Right hindlimb (tissue), 1 donor: ENCODE results near the gene ABCC10.

Experiments
- DNase-seq: peaks from one replicate; pipeline ENCODE4 v3.0.0-alpha.2; 2018

Gene ABCC10

DNA sequence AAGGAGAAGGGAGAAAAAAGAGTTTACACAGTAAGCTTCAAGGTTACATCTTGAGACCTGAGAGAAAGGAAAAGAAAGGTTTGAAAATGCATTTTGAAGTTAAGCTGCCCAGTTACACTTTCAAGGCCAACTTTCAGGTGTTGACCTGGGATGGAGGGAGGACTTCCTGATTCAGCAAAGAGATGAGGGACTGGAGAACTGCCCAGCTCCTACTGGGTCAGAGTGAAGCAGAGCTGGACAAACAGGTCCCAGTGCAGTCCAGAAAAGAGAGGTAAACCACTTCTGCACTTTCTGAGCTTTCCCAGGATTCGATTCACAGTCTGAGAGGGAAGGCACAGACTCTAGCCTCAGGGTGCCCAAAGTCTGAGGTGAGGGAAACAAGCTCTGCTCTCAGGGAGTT lies 44.1 kb downstream of the ABCC10 start:
- DNase-seq = no peak

DNA sequence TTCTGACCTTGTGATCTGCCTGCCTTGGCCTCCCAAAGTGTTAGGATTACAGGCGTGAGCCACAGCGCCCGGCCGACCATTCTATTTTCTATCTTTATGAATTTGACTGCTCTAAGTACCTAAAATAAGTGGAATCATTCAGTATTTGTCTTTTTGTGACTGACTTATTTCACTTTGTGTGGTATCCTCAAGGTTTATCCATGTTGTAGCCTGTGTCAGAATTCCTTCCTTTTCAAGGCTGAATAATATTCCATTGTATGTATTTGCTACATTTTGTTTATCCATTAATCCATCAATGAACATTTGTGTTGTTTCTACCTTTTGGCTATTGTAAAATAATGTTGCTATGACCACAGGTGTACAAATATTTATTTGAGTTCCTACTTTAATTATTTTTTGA lies 45.2 kb downstream of the ABCC10 start:
- DNase-seq = no peak

DNA sequence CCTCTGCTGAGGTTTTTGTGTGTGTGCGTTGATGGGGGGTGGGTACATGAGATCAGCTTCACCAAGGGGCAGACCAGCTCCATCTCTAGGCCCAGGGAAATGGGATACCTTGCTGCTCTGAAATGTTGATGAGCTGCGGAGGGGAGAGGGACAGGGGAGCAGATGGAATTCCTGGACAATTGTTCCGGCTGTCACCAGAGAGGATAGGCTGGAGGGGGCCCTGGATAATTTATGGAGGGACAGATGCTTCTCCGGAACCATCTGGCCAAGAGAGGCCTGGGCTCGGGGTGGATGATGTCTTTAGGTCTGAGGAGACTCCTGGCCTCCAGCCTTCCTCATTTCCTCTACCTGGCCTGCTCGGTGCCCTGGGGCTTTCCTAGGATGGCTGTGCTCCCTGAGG lies 48.2 kb downstream of the ABCC10 start:
- DNase-seq = no peak

DNA sequence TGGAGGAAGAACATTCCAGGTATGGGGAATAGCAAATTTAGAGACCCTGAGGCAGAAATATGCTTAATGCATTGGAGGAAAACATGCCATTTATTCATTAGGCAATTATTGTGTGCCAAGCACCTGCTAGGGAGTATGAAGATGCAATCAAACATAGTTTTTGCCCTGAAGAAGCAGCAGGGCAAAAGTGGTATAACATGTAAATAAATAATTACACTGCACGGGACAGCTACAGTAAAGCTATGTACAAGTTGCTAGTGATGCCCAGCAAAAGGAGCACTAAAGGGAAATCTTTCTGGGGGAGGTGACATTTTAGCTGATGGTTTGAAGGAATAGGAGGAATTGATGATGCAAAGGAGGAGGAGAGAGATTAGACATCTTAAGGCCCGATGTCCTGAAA lies 49.4 kb downstream of the ABCC10 start:
- no peak for DNase-seq

DNA sequence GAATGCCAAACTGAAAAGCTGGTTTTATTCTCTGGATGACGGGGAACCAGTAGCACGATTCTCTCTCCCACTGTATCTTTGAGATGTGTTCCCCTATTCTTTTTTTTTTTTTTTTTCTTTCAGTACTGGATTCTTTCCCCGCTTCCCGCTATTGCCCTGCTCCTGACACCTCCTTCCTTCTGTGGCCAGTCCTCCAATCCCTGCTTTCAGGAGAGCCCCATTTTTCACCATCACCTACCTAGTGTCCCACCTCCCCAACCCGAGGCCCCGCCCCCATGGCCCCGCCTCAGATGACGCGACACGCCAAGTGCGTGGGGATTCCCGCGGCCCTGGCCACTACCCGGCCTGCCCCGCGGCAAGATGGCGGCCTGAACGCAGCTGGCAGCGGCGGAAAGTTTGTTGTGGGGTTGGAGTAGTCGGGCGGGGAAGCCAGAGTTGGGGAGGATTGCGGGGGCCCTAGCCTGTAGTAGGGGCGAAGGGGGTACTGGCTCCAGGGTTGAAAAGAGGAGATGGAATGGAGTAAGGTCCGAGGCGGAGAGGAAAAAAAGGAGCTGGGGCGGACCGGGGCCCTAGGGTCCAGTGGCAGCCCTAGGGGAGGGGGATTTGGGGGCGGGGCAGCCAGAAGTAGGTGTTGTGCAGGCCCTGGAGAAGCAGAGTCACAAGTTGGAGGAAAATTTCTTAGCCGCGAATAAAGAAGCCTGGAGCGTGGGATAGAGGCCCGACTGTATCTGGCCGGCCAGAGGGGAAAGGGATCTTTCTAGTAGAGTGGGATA lies 50.1 kb downstream of the ABCC10 start, which contains the start of gene TJAP1:
Gene TJAP1, plus strand, starts transcription at position 336 of the 773 bp plus-strand sequence. CDS start 21,432 bp downstream, outside the sequence.
- peak; percentile 97 for DNase-seq

- no peak for DNase-seq
Observed at GRCh38 chr6:43478008-43478372, 50.6 kb downstream of the ABCC10 start.

DNA sequence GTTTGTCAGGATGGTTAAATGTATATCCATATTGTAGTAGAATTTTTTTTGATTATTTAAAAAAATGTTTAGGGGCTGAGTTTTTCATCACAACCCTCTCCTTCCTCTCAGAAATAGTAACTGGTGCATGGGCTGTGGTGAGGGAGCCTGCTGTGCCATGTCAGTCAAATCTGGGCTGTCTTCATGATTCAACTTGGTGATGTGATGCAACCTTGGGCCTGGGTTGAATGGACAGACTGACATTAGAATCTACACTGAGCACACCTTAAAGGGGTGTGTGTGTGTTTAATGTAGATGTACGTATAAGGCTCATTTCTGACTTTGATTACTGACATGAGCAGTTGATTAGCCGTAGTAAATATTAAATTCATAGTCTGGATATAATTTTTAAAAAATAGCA lies 53.7 kb downstream of the ABCC10 start:
- DNase-seq = no peak

- DNase-seq = no peak
Observed at GRCh38 chr6:43481591-43482236, 54.4 kb downstream of the ABCC10 start.

DNA sequence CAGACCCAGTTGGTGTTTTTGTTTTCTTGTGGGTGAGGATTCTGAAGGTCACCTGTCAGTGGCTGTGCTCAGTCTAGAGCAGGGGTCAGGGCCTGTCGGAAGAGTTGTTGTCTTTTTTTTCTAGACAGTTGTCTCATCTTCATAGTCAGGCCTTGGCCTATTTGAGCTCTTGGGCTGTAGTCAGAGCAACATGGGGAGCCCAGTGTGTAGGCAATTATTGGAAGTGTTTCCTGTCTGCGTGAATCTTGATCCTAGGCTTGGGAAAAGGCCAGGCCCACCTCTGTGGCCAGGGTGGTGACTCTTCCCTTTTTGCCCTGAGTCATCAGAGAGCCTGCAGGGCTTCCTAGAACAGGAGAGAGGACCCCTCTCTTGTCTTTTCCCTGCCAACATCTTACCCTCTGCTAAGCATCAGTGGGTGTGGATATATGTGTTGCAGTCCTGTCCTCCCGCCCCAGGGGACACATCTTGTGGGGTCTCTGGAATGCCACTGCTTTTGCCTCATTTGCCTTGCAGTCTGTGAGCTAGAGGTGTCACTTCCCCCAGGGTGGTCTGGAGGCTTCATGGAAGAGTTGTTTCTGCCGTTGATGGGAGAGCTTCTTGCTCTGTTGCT lies 61.4 kb downstream of the ABCC10 start:
- DNase-seq = no peak

DNA sequence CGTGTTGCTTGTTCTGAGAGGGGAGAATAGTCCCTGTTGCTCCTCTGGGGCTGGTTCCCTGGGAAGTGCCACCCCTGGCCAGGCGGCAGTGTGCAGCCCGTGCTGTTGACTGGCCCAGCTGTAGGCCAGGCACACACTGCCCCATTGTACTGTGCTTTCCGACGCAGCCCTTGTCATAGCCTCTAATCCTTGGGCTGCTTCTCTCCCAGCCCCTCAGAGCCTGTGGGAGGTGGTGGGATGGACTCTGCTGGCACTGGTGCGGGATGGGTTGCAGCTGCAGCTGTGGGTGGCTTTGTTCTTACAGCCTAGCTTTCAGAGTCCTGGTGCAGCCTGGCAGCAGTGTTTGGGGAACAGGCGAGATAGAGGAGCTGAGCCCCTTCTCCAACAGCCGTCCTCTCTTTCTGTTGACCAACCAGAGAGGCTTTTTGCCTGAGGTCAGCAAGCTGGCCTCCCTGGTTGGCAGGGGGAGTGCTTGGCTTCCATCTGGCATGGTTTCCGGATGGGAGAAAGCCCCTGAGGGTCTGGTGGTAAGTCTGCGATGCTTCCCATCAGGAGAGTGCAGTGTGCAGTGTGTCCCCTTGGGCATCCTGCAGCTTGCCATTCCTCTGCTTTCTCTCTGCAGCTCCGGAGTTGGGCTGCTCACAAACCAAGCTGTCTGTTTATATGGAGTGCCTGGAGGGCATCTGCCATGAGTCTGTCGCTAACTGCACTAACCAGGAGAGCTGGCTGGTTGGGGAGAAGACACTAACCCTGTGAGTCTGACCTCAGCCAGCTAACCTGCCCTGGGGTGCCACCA lies 62.1 kb downstream of the ABCC10 start:
- peak; percentile 79 for DNase-seq

- DNase-seq = no peak
Observed at GRCh38 chr6:43490523-43490939, 63.2 kb downstream of the ABCC10 start.

- peak; percentile 84 for DNase-seq
Observed at GRCh38 chr6:43491750-43492661, 64.7 kb downstream of the ABCC10 start.

DNA sequence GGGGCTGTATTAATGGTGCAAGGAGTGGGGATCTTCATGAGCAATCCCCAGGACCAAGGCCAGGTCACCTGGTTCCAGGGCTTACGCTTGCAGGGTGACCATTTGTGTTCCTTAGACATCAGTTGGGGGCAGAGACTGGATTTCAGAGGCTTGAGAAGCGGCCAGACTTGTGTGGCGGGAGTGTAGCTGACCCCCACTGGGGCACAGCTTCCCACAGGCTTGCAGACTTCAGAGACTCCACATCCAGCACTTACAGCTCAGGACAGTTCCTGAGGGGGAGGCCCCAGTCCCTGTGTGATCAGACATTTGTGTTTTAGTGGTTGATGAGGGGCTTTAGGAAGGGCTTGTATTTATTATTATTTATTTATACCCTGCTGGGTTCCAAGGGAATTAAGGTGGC lies 65.3 kb downstream of the ABCC10 start:
- no peak for DNase-seq

- no peak for DNase-seq
Observed at GRCh38 chr6:43493230-43493629, 65.9 kb downstream of the ABCC10 start.

GRCh38 chr6:43493833-43494232 lies 66.5 kb downstream of the ABCC10 start:
- DNase-seq = no peak

- DNase-seq = no peak
Observed at GRCh38 chr6:43494321-43494720, 67.0 kb downstream of the ABCC10 start.

- no peak for DNase-seq
Observed at GRCh38 chr6:43494766-43495165, 67.4 kb downstream of the ABCC10 start.

- DNase-seq = no peak
Observed at GRCh38 chr6:43495409-43495941, 68.1 kb downstream of the ABCC10 start.

DNA sequence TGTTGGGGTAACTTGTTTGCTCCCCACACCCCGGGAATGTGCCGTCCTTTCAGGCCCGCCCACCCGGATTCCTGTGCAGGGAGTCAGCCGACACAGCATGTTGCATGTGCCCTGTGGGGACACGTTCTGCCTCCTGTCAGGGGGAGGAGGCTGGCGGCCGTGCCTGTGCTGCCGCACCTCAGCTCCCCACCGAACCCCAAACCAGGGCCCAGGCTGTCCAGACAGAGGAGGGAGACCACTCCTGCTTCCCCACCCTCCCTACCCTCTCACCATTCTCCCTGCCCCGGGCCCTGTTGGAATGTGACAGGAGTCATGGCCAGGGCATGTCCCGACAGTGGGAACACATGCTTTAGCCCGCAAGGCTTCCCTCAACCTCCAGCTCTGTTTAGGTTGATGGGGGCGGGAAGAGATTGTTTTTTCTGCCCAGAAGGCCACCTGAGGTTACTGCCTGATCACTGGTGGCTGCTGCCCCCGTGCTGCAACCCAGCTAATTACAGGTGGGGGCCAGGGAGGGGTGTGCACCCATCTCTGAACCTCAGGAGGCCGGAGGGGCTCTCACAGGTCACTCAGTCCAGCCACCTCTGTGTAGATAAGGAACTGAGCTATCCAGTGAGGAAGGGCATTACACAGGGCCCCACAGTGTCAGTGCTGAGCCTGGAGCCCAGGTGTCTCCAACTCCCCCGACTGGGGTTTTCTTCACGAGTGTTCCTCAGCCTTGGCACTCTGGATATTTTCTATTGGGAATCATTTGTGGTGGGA lies 69.2 kb downstream of the ABCC10 start:
- no peak for DNase-seq

- no peak for DNase-seq
Observed at GRCh38 chr6:43497129-43497396, 69.7 kb downstream of the ABCC10 start.

GRCh38 chr6:43497689-43498088 lies 70.3 kb downstream of the ABCC10 start:
- DNase-seq = no peak
